HG03571 (cell line): Measurements from ENCODE around the gene PLCG1.
A peak's percentile ranks its signal among the peaks of the same experiment; 100 is the strongest.
"Not testable (repeated sequence)": the region's sequence is repeated elsewhere in the genome, so short reads cannot be mapped to it uniquely, and the experiment has no call there.

Source experiments
- ATAC-seq: cut with Tn5 transposase; IDR thresholded peaks from one replicate; pipeline ENCODE4 v1.9.1; 2021; ENCODE audit not compliant: unreplicated experiment

The PLCG1 gene

GRCh38 chr20:41124451-41125094, 12.8 kb upstream of the PLCG1 start:
- ATAC-seq, result no peak

GRCh38 chr20:41125530-41126457, 11.5 kb upstream of the PLCG1 start:
- ATAC-seq, result no peak

GRCh38 chr20:41126719-41127118, 10.6 kb upstream of the PLCG1 start:
- no peak for ATAC-seq

GRCh38 chr20:41128317-41128716, 9.0 kb upstream of the PLCG1 start:
- ATAC-seq, result not testable (repeated sequence)

GRCh38 chr20:41131594-41132387, 5.6 kb upstream of the PLCG1 start:
- no peak for ATAC-seq

GRCh38 chr20:41132388-41132775, 5.0 kb upstream of the PLCG1 start:
- not testable (repeated sequence) for ATAC-seq

GRCh38 chr20:41133709-41134361, 3.5 kb upstream of the PLCG1 start:
- ATAC-seq, result peak; percentile 52

- no peak for ATAC-seq
Observed at GRCh38 chr20:41134362-41135186, 2.8 kb upstream of the PLCG1 start.

- no peak for ATAC-seq
Observed at GRCh38 chr20:41135187-41135887, 2.0 kb upstream of the PLCG1 start.

- no peak for ATAC-seq
Observed at GRCh38 chr20:41135888-41136679, 1.3 kb upstream of the PLCG1 start.

- ATAC-seq, result peak; percentile 14
Observed at GRCh38 chr20:41137614-41138474, 501 bp downstream of the PLCG1 start.

- no peak for ATAC-seq
Observed at GRCh38 chr20:41138475-41139226, 1.3 kb downstream of the PLCG1 start.

- ATAC-seq, result no peak
Observed at GRCh38 chr20:41139227-41140093, 2.1 kb downstream of the PLCG1 start.

- no peak for ATAC-seq
Observed at GRCh38 chr20:41140226-41141133, 3.1 kb downstream of the PLCG1 start.
